ENCODE data around the gene ATXN7. TPM values are rescaled to one million over a fixed set of nuclear protein-coding genes. Genes with fewer than 3 reads are reported as not detected.

Gene ATXN7
- polyA plus RNA-seq, 1 donor from 2014 or later, result 6.7 TPM

GRCh38 chr3:63819151-63819398 is 44.6 kb upstream of the ATXN7 start, which contains the start of gene C3orf49:
Gene C3orf49, plus strand, starts transcription at chr3:63819299. Its CDS starts 173 bp downstream, at chr3:63819472.
- TF ChIP-seq, protein P1, sequence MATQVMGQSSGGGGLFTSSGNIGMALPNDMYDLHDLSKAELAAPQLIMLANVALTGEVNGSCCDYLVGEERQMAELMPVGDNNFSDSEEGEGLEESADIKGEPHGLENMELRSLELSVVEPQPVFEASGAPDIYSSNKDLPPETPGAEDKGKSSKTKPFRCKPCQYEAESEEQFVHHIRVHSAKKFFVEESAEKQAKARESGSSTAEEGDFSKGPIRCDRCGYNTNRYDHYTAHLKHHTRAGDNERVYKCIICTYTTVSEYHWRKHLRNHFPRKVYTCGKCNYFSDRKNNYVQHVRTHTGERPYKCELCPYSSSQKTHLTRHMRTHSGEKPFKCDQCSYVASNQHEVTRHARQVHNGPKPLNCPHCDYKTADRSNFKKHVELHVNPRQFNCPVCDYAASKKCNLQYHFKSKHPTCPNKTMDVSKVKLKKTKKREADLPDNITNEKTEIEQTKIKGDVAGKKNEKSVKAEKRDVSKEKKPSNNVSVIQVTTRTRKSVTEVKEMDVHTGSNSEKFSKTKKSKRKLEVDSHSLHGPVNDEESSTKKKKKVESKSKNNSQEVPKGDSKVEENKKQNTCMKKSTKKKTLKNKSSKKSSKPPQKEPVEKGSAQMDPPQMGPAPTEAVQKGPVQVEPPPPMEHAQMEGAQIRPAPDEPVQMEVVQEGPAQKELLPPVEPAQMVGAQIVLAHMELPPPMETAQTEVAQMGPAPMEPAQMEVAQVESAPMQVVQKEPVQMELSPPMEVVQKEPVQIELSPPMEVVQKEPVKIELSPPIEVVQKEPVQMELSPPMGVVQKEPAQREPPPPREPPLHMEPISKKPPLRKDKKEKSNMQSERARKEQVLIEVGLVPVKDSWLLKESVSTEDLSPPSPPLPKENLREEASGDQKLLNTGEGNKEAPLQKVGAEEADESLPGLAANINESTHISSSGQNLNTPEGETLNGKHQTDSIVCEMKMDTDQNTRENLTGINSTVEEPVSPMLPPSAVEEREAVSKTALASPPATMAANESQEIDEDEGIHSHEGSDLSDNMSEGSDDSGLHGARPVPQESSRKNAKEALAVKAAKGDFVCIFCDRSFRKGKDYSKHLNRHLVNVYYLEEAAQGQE (IDR thresholded peaks at IDR 0.05; ENCODE audit: borderline replicate concordance), result no peak
- TF ChIP-seq MXI1 (conservative IDR thresholded peaks at IDR 0.05; ENCODE audit: poor library complexity, severe bottlenecking) (no peak), TAF1 (IDR thresholded peaks at IDR 0.05; ENCODE audit: low read depth) (no peak), CTCF (IDR thresholded peaks at IDR 0.05; ENCODE audit: poor library complexity, severe bottlenecking) (no peak), POLR2AphosphoS5 (IDR thresholded peaks at IDR 0.05) (no peak), EP300 (conservative IDR thresholded peaks at IDR 0.05; ENCODE audit: poor library complexity, severe bottlenecking) (no peak), EZH2 (IDR thresholded peaks at IDR 0.05; ENCODE audit: borderline replicate concordance, insufficient read depth, low read length, poor library complexity, severe bottlenecking) (no peak), SMC3 (conservative IDR thresholded peaks at IDR 0.05; ENCODE audit: poor library complexity) (no peak), RAD21 (conservative IDR thresholded peaks at IDR 0.05) (no peak)
- H3K9me3 ChIP-seq (ENCODE audit: low read length), result no peaks in the 10 kb centered on the region
- no peak within 1 kb of the TSS for H2AFZ ChIP-seq (ENCODE audit: low read depth, low read length)
- no peaks in the 10 kb centered on the region for H3K36me3 ChIP-seq (ENCODE audit: insufficient read depth, low read length)
- H3K4me2 ChIP-seq (ENCODE audit: low read length), result no peak within 1 kb of the TSS
- no peaks in the 10 kb centered on the region for H3F3A ChIP-seq (ENCODE audit: insufficient read depth, low read length, poor library complexity, severe bottlenecking)
- H3K79me2 ChIP-seq (replicated peaks; ENCODE audit: insufficient read depth, low read length), result no peaks in the 10 kb centered on the region
- H4K20me1 ChIP-seq (ENCODE audit: insufficient read depth), result no peaks in the 10 kb centered on the region
- H3K9ac ChIP-seq (ENCODE audit: low read length), result no peak within 1 kb of the TSS
- no peaks in the 10 kb centered on the region for H3K9me2 ChIP-seq (ENCODE audit: insufficient read depth, low read length)
- no peak within 1 kb of the TSS for H3K4me3 ChIP-seq (ENCODE audit: low read length)
- H3K27me3 ChIP-seq (ENCODE audit: insufficient read depth, low read depth, low read length), result no peaks in the 10 kb centered on the region
- no peak within 1 kb of the TSS for H3K27ac ChIP-seq (ENCODE audit: low read length)

DNA sequence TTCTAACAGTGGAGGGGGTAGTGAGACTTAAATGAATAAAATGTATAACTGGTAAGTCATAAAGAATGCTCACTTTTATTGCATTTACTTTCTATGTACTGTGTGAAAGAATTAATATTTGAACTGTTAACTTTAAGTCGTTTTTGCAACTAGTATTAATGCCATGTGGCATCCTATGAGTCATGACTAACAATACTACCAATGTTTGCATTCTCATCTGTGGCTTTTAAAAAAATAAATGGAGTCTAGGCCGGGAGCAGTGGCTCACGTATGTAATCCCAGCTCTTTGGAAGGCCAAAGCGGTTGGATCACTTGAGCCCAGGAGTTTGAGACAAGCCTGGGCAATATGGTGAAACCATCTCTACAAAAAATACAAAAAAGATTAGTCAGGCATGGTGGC is 39.4 kb upstream of the ATXN7 start:
- Histone ChIP-seq H4K20me1 (ENCODE audit: insufficient read depth) (no peaks in the 10 kb centered on the region), H3F3A (ENCODE audit: insufficient read depth, low read length, poor library complexity, severe bottlenecking) (no peaks in the 10 kb centered on the region), H3K4me3 (ENCODE audit: low read length) (no peak overlapping the region), H3K9ac (ENCODE audit: low read length) (no peak overlapping the region), H3K9me2 (ENCODE audit: insufficient read depth, low read length) (no peaks in the 10 kb centered on the region), H2AFZ (ENCODE audit: low read depth, low read length) (no peak overlapping the region), H3K9me3 (ENCODE audit: low read length) (no peaks in the 10 kb centered on the region), H3K4me2 (ENCODE audit: low read length) (no peak overlapping the region), H3K36me3 (ENCODE audit: insufficient read depth, low read length) (peaks cover 5% of the 10 kb centered on the region), H3K79me2 (replicated peaks; ENCODE audit: insufficient read depth, low read length) (no peaks in the 10 kb centered on the region), H3K27ac (ENCODE audit: low read length) (no peak overlapping the region), H3K27me3 (ENCODE audit: insufficient read depth, low read depth, low read length) (no peaks in the 10 kb centered on the region)
- TF ChIP-seq EP300 (conservative IDR thresholded peaks at IDR 0.05; ENCODE audit: poor library complexity, severe bottlenecking), result no peak
- TF ChIP-seq SMC3 (conservative IDR thresholded peaks at IDR 0.05; ENCODE audit: poor library complexity), result no peak
- TF ChIP-seq RAD21 (conservative IDR thresholded peaks at IDR 0.05), result no peak
- no peak for TF ChIP-seq MXI1 (conservative IDR thresholded peaks at IDR 0.05; ENCODE audit: poor library complexity, severe bottlenecking)
- TF ChIP-seq POLR2AphosphoS5 (IDR thresholded peaks at IDR 0.05), result no peak
- TF ChIP-seq, protein P1 (IDR thresholded peaks at IDR 0.05; ENCODE audit: borderline replicate concordance), result no peak
- TF ChIP-seq EZH2 (IDR thresholded peaks at IDR 0.05; ENCODE audit: borderline replicate concordance, insufficient read depth, low read length, poor library complexity, severe bottlenecking), result no peak
- TF ChIP-seq TAF1 (IDR thresholded peaks at IDR 0.05; ENCODE audit: low read depth), result no peak
- TF ChIP-seq CTCF (IDR thresholded peaks at IDR 0.05; ENCODE audit: poor library complexity, severe bottlenecking), result no peak
